HG03159 (cell line): ENCODE data around the gene PPP1R15A.
"Not testable (repeated sequence)": the region's sequence is repeated elsewhere in the genome, so short reads cannot be mapped to it uniquely, and the experiment has no call there.

Experiments used
- ATAC-seq: cut with Tn5 transposase; IDR thresholded peaks from one replicate; pipeline ENCODE4 v1.9.1; 2021; ENCODE audit warnings: mild to moderate bottlenecking, moderate library complexity; ENCODE audit not compliant: unreplicated experiment

PPP1R15A gene

DNA sequence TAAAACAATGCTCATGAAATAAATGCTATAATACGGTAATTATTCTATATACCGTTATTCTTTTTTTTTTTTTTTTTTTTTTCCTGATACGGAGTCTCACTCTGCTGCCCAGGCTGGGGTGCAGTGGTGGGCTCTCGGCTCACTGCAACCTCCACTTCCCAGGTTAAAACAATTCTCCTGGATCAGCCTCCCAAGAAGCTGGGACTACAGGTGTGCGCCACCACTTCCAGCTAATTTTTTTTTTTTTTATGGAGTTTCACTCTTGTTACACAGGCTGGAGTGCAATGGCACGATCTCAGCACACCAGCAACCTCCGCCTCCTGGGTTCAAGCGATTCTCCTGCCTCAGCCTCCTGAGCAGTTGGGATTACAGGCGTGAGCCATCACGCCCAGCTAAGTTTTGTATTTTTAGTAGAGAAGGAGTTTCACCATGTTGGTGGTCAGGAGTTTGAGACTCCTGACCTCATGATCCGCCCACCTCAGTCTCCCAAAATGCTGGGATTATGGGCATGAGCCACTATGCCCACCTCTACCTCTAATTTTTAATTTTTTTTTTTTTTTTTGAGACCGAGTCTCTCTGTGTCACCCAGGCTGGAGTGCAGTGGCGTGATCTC, 6.9 kb downstream of the PPP1R15A start:
- ATAC-seq, result no peak

GRCh38 chr19:48879696-48880095, 7.5 kb downstream of the PPP1R15A start:
- not testable (repeated sequence) for ATAC-seq

DNA sequence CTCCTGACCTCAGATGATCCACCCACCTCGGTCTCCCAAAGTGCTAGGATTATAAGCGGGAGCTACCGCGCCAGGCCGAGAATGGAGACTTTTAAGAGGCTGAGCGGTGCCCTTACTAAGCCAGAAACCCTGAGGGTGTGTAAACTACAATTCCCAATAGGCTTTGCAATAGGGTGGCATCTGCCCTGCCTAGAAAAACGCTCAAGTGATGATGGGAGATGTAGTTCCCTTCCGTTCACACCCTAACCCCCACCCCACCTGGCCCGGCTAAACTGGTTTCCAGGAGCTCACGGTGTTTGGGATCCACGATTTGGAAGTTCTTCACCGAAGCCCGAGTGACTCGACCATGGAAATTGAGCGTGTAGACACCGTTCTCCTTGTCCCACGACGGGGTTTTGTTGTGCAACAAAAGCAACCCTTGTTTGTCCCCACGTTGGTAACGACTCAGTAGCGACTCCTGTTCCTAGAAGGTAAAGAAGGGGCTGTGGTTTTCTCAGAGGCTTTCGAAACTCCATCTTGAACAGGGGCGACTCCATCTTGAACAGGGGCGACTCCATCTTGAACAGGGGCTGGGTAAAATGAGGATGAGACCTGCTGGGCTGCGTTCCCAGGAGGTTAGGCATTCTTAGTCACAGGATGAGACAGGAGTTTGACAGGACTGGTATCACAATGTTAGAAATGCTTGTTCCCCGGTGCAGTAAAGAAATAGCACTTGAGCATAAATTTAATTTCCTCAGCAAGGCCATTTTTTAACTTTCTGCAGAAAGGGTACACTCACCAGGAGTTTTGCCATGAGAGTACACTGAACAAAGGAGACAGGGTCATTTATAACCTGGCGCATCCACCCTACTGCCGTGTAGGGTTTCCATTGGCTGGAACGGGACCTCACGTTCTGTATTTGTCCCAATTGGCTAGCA, 9.8 kb downstream of the PPP1R15A start:
- ATAC-seq, result no peak

- ATAC-seq, result no peak
Measured at GRCh38 chr19:48883726-48884125, 11.5 kb downstream of the PPP1R15A start.

DNA sequence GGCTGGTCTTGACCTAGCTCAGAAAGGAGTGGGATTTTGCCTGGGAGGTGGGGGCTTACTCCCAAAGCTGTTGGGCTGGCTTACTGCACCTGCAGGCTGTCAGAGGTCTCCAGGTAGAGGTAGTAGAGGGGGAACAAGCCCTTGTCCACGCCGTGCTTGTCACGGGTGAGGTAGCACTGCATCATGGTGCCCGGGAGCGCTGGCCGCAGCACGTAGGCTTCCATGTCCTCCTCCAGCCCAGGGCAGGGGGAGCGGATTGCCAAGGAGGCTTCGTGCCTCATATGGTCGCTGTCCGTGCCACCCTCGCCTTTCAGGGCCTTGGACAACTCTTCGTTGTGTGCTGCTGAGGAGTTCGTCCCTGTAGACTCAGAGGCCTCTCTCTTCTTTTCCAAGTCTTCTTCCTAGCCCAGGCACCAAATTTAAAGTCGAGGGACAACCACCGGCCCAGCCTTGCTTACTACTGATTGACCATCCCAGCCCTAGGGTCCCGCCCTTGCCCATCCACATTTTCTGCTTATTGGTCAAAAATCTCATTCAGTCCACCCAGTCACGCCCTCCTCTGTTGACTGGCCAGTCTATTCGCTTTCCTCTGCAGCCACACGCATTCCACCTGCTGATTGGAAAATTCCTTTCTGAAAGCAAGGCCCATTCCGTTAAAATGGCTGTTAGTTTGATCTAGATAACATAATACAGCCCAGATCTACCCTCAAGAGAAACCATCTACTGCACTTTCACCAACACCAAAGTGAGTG, 15.8 kb downstream of the PPP1R15A start:
- no peak for ATAC-seq

GRCh38 chr19:48889496-48889895, 17.3 kb downstream of the PPP1R15A start:
- not testable (repeated sequence) for ATAC-seq

DNA sequence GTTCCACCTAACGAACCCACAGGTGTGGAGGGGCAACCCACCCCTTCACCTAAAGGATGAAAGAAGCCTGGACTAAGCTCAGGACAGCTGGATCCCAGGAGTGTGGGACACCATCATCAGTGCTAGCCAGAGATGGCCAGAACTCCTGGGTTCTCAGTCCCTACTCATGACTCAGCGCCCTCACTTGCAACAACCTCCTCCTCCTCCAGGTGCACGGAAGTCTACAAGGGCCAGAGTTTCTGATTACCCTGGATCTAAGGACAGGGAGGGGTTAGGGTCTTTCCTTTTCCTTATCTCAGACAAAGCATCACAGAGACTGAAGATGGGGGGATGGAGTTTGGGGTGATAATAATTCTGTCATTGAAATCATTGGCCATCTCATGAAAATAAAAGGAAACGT, 18.3 kb downstream of the PPP1R15A start:
- ATAC-seq, result no peak

DNA sequence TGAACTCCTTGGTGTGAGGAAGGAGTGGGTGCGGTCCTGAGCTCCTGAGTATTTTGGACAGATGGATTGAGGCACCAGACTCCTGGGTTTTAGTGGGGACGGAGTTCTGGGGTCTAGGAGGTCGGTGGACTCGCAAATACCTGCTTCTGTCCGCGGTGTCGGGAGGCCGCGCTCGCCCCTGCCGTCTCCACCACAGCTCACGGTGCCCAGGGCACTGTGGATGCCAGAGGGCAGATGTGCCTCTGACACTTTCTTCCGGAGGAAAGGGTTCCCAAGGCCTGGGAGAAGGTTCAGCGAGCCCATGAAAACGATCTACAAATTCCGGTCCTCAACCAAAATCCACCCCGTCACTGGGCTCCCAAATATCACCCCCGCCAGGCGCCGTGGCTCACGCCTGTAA, 23.0 kb downstream of the PPP1R15A start:
- ATAC-seq, result no peak

- ATAC-seq, result no peak
Measured at GRCh38 chr19:48896191-48896720, 24.0 kb downstream of the PPP1R15A start.

DNA sequence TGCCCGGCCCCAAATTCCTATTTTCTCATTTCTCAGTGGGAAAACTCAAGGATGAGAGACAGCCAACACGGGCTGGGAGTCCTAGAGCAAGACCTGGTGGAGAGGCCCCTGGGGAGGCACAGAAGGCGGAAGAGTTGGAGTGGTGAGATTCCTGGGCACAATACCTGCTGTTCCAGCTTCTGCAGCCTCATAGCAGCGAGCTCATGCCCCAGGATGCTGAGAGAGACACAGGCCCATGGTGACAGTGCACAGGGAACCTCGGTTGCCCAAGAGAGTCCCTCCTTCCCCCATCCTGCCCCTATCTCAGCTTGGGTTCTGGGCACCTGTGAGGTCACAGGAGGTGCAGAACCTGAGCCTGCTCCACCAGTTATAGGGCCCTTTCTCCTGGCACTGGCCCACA, 25.0 kb downstream of the PPP1R15A start:
- no peak for ATAC-seq

GRCh38 chr19:48899386-48899749, 27.1 kb downstream of the PPP1R15A start:
- ATAC-seq, result not testable (repeated sequence)

- ATAC-seq, result peak; percentile 81
Measured at GRCh38 chr19:48899781-48900476, 27.7 kb downstream of the PPP1R15A start, which contains the start of gene NUCB1. Gene NUCB1 (plus strand): TSS chr19:48900312. CDS start chr19:48900797, 485 bp downstream.

- peak; percentile 19 for ATAC-seq
Measured at GRCh38 chr19:48900477-48901406, 28.5 kb downstream of the PPP1R15A start.

- not testable (repeated sequence) for ATAC-seq
Measured at GRCh38 chr19:48902291-48902690, 30.1 kb downstream of the PPP1R15A start.

- not testable (repeated sequence) for ATAC-seq
Measured at GRCh38 chr19:48903788-48904187, 31.6 kb downstream of the PPP1R15A start.

DNA sequence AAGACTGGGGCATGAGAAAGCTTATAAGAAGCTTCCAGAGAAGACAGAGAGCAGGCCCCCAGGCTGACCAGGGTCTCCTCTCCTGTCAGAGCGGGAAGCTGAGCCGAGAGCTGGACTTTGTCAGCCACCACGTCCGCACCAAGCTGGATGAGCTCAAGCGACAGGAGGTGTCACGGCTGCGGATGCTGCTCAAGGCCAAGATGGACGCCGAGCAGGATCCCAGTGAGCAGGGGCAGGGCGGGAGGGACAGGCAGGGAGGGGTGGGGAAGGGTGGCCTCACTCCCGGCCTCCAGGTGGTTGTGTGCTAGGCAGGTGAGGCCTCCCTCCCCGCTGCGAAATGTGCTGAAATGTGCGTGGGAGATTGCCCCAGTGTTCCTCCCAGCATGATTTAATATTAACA, 33.4 kb downstream of the PPP1R15A start:
- ATAC-seq, result no peak

DNA sequence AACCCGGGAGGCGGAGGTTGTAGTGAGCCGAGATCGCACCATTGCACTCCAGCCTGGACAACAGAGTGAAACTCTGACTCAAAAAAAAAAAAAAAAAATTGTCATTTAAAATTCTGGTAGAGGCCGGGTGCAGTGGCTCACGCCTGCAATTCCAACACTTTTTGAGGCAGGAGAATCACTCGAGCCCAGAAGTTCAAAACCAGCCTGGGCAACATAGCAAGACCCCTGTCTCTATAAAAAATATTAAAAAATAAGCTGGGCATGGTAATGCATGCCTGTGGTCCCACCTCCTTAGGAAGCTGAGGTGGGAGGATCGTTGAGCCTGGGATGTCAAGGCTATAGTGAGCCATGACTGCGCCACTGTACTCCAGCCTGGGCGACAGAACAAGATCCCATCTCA, 34.1 kb downstream of the PPP1R15A start:
- ATAC-seq, result no peak

GRCh38 chr19:48907671-48908070, 35.5 kb downstream of the PPP1R15A start:
- no peak for ATAC-seq

GRCh38 chr19:48909424-48910077, 37.3 kb downstream of the PPP1R15A start:
- ATAC-seq, result not testable (repeated sequence)
